Ovary (tissue), 1 donor: ENCODE measurements around the gene IGFBPL1.

Experiments
- EP300 ChIP-seq: sonication (generic); formaldehyde crosslinking; IDR thresholded peaks from one replicate; pipeline ENCODE4 v1.6.1; 2017; ENCODE audit warnings: antibody characterized with exemption
- POLR2A ChIP-seq: fragments of 450-650 bp; IDR thresholded peaks from one replicate; pipeline ENCODE4 v1.6.1; 2017; ENCODE audit warnings: antibody characterized with exemption, mild to moderate bottlenecking, moderate library complexity

DNA sequence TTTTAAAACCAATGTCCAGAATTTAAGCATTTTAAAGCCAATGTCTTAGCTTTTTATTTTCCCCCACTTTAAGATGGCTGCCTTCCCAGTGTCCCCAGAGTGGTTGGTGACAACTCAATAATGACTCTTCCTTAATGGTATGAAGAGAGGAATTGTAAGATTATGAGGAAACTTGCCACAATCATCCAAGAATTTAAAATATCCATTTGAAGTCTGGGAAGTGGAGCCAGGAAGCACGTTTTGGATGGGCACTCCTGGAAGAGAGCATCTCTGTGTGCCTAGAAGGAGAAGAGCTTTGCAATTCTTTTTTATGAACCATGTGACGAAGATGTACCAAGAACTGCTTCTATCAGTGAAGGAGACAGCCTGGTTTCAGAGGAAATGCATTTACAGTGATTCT lies 11.3 kb upstream of the IGFBPL1 start:
- TF ChIP-seq POLR2A: no peak
- TF ChIP-seq EP300: no peak
